H9 (cell line): ENCODE measurements around the gene GNB1L. TPM values are rescaled to one million over a fixed set of nuclear protein-coding genes. Genes with fewer than 3 reads are reported as not detected.

ENCODE experiments used
- DNase-seq: peaks from one replicate; pipeline ENCODE4 v3.0.0-alpha.2; 2017
- H2AFZ ChIP-seq: one replicate; pipeline ENCODE4 v1.6.1; 2013; ENCODE audit warnings: mild to moderate bottlenecking, low read length, control low read depth, moderate library complexity
- H2AK5ac ChIP-seq: 2 replicates; pipeline ENCODE4 v1.6.1; 2013; ENCODE audit warnings: low read length, control low read depth, mixed read lengths; ENCODE audit not compliant: insufficient read length
- H2BK120ac ChIP-seq: one replicate; pipeline ENCODE4 v1.6.1; 2013; ENCODE audit warnings: low read depth, mild to moderate bottlenecking, low read length, control low read depth, inconsistent platforms; ENCODE audit not compliant: poor library complexity, severe bottlenecking
- H2BK12ac ChIP-seq: 2 replicates; pipeline ENCODE4 v1.6.1; 2013; ENCODE audit warnings: low read length, control low read depth, mixed read lengths, low read depth; ENCODE audit not compliant: insufficient read length
- H2BK15ac ChIP-seq: 2 replicates; pipeline ENCODE4 v1.6.1; 2013; ENCODE audit warnings: low read depth, low read length, control low read depth
- H2BK20ac ChIP-seq: one replicate; pipeline ENCODE4 v1.6.1; 2013; ENCODE audit warnings: low read depth, mild to moderate bottlenecking, low read length, control low read depth, inconsistent platforms; ENCODE audit not compliant: poor library complexity, severe bottlenecking
- H2BK5ac ChIP-seq: 2 replicates; pipeline ENCODE4 v1.6.1; 2013; ENCODE audit warnings: low read length, control low read depth, mixed read lengths; ENCODE audit not compliant: insufficient read length
- H3K14ac ChIP-seq: 2 replicates; pipeline ENCODE4 v1.6.1; 2013; ENCODE audit warnings: low read length, control low read depth; ENCODE audit not compliant: insufficient read depth
- H3K18ac ChIP-seq: 2 replicates; pipeline ENCODE4 v1.6.1; 2013; ENCODE audit warnings: low read depth, mild to moderate bottlenecking, mixed read lengths, low read length, control low read depth; ENCODE audit not compliant: insufficient read length
- H3K23ac ChIP-seq: 2 replicates; pipeline ENCODE4 v1.6.1; 2013; ENCODE audit warnings: low read length, control low read depth, mixed read lengths, low read depth; ENCODE audit not compliant: insufficient read length
- H3K23me2 ChIP-seq: 2 replicates; pipeline ENCODE4 v1.6.1; 2013; ENCODE audit warnings: low read depth, mild to moderate bottlenecking, mixed read lengths, low read length, control low read depth; ENCODE audit not compliant: insufficient read length, poor library complexity, severe bottlenecking
- H3K27ac ChIP-seq: 2 replicates; pipeline ENCODE4 v1.5.1; 2013; ENCODE audit warnings: low read length, control low read depth, mixed read lengths, low read depth; ENCODE audit not compliant: insufficient read length
- H3K27me3 ChIP-seq: 2 replicates; pipeline ENCODE4 v1.6.1; 2013; ENCODE audit warnings: low read length, control low read depth, inconsistent platforms; ENCODE audit not compliant: insufficient read depth
- H3K4ac ChIP-seq: 2 replicates; pipeline ENCODE4 v1.6.1; 2013; ENCODE audit warnings: low read depth, mild to moderate bottlenecking, control low read depth, inconsistent platforms, low read length, moderate library complexity
- H3K4me1 ChIP-seq: 2 replicates; pipeline ENCODE4 v1.6.1; 2013; ENCODE audit warnings: low read length, control low read depth, inconsistent platforms; ENCODE audit not compliant: insufficient read depth
- H3K4me2 ChIP-seq: 2 replicates; pipeline ENCODE4 v1.6.1; 2013; ENCODE audit warnings: low read length, control low read depth, mixed read lengths; ENCODE audit not compliant: insufficient read length, insufficient read depth
- H3K56ac ChIP-seq: 2 replicates; pipeline ENCODE4 v1.6.1; 2013; ENCODE audit warnings: low read depth, mild to moderate bottlenecking, mixed read lengths, low read length, control low read depth; ENCODE audit not compliant: insufficient read length
- H3K79me1 ChIP-seq: 2 replicates; pipeline ENCODE4 v1.6.1; 2013; ENCODE audit warnings: low read depth, mild to moderate bottlenecking, moderate library complexity, low read length, control low read depth, inconsistent platforms; ENCODE audit not compliant: insufficient read depth, poor library complexity, severe bottlenecking
- H3K79me2 ChIP-seq: 2 replicates; pipeline ENCODE4 v1.6.1; 2013; ENCODE audit warnings: low read length, control low read depth, inconsistent platforms; ENCODE audit not compliant: insufficient read depth
- H3K9ac ChIP-seq: 2 replicates; pipeline ENCODE4 v1.6.1; 2013; ENCODE audit warnings: low read length, control low read depth, mixed read lengths; ENCODE audit not compliant: insufficient read length; ENCODE audit errors: extremely low read depth
- H3K9me3 ChIP-seq: one replicate; pipeline ENCODE4 v1.6.1; 2013; ENCODE audit warnings: low read depth, low read length, inconsistent platforms; ENCODE audit not compliant: control insufficient read depth
- H3T11ph ChIP-seq: one replicate; pipeline ENCODE4 v1.6.1; 2013; ENCODE audit warnings: mild to moderate bottlenecking, low read length, control low read depth, inconsistent platforms
- H4K20me1 ChIP-seq: one replicate; pipeline ENCODE4 v1.6.1; 2013; ENCODE audit not compliant: control insufficient read depth, insufficient read length, insufficient read depth
- H4K5ac ChIP-seq: 2 replicates; pipeline ENCODE4 v1.6.1; 2013; ENCODE audit warnings: low read depth, mild to moderate bottlenecking, mixed read lengths, low read length, control low read depth; ENCODE audit not compliant: insufficient read length
- H4K8ac ChIP-seq: replicated peaks from 2 replicates; pipeline ENCODE4 v1.6.1; 2013; ENCODE audit warnings: low read length, control low read depth, mixed read lengths, low read depth; ENCODE audit not compliant: insufficient read length
- H4K91ac ChIP-seq: 2 replicates; pipeline ENCODE4 v1.6.1; 2013; ENCODE audit warnings: low read depth, mild to moderate bottlenecking, moderate library complexity, mixed read lengths, low read length, control low read depth; ENCODE audit not compliant: insufficient read length
- H3K27ac Mint-ChIP-seq, 3 experiments: 2 replicates in 2 of 3; 3 replicates in 1 of 3; pipeline ENCODE4 v1.8.0; 2020 to 2021; ENCODE audit warnings: mixed read lengths in 3 of 3, mild to moderate bottlenecking in 1 of 3, moderate library complexity in 1 of 3
- H3K27me3 Mint-ChIP-seq: 2 replicates; pipeline ENCODE4 v1.8.0; 2021; ENCODE audit warnings: low read depth, mild to moderate bottlenecking, moderate library complexity, mixed read lengths
- H3K36me3 Mint-ChIP-seq, 3 experiments: 2 replicates in 2 of 3; 3 replicates in 1 of 3; pipeline ENCODE4 v1.8.0; 2020 to 2021; ENCODE audit warnings: low read depth in 3 of 3, mixed read lengths in 3 of 3; ENCODE audit not compliant: insufficient read depth in 1 of 3
- H3K4me1 Mint-ChIP-seq, 2 experiments: 2 replicates each; pipeline ENCODE4 v1.8.0; 2020; ENCODE audit warnings: mixed read lengths in 2 of 2
- H3K4me3 Mint-ChIP-seq, 2 experiments: 2 replicates in 1 of 2; 3 replicates in 1 of 2; pipeline ENCODE4 v1.8.0; 2020 to 2021; ENCODE audit warnings: mild to moderate bottlenecking in 2 of 2, mixed read lengths in 2 of 2, moderate library complexity in 1 of 2
- H3K9me3 Mint-ChIP-seq, 2 experiments: 2 replicates in 1 of 2; 3 replicates in 1 of 2; pipeline ENCODE4 v1.8.0; 2020; ENCODE audit warnings: mild to moderate bottlenecking in 2 of 2, mixed read lengths in 2 of 2, moderate library complexity in 1 of 2
- CTCF ChIP-seq: fragments of 200-600 bp; sonication (generic); conservative IDR thresholded peaks from 3 replicates; pipeline ENCODE4 v1.8.0; 2021; ENCODE audit warnings: antibody characterized with exemption, mild to moderate bottlenecking
- WGBS: extraction: QIAGEN DNeasy Blood & Tissue Kit; methylation state at CpG from one replicate; pipeline ENCODE4 v1.1.7; 2013; ENCODE audit warnings: missing lambda C conversion rate, low lambda C conversion rate, mixed read lengths; ENCODE audit not compliant: insufficient read length; ENCODE audit errors: extremely low coverage; 5-methylcytosine and 5-hydroxymethylcytosine counted together
- total RNA-seq: library from RNA; stranded (reverse); gene quantifications from 2 replicates; pipeline ENCODE4 v1.2.1, GENCODE V29; 2021

Gene GNB1L
- total RNA-seq, 1 experiment from 2014 or later = 22.4 TPM

GRCh38 chr22:19779685-19780268 lies 74.9 kb downstream of the GNB1L start:
- Mint-ChIP-seq H3K27me3 (peaks cover 39% of the 10 kb centered on the region), H3K4me3 (no peak overlapping the region), H3K27ac (no peak overlapping the region; a peak in 1 of 7 replicates), H3K36me3 (no peaks in the 10 kb centered on the region), H3K9me3 (no peaks in the 10 kb centered on the region), H3K4me1 (peaks cover 10 to 16% of the 10 kb centered on the region in 2 experiments; a peak in 3 of 4 replicates)
- Histone ChIP-seq H3K4me2 (no peak overlapping the region), H4K91ac (no peak overlapping the region), H3K23me2 (no peaks in the 10 kb centered on the region), H4K8ac (no peak overlapping the region), H3K9me3 (no peaks in the 10 kb centered on the region), H3K27me3 (no peaks in the 10 kb centered on the region), H3K27ac (no peak overlapping the region), H2AFZ (no peak overlapping the region), H2BK120ac (no peak overlapping the region), H2BK20ac (no peak overlapping the region), H2BK12ac (no peak overlapping the region), H3K79me1 (no peaks in the 10 kb centered on the region), H2AK5ac (no peak overlapping the region), H3K18ac (no peak overlapping the region), H3T11ph (no peak overlapping the region), H3K14ac (no peak overlapping the region; the same call in 1 of the 2 replicates), H3K56ac (no peak overlapping the region), H4K5ac (no peak overlapping the region), H3K79me2 (no peaks in the 10 kb centered on the region), H3K23ac (no peak overlapping the region), H2BK5ac (no peak overlapping the region), H3K4me1 (no peaks in the 10 kb centered on the region), H3K4ac (no peak overlapping the region), H3K9ac (no peak overlapping the region), H2BK15ac (no peak overlapping the region), H4K20me1 (peaks cover 3% of the 10 kb centered on the region)
- WGBS = no CpG with 5 or more reads among the region's 13 CpGs
- TF ChIP-seq CTCF = no peak
- DNase-seq = no peak
